AG08396 (cell line): ENCODE data around the gene DRD2.

Experiments used
- DNase-seq: peaks from one replicate; pipeline ENCODE4 v3.0.0; 2012; ENCODE audit warnings: low spot score, mixed read lengths

Gene DRD2

GRCh38 chr11:113444502-113445123 is 30.6 kb downstream of the DRD2 start:
- no peak for DNase-seq

GRCh38 chr11:113440816-113441215 is 34.4 kb downstream of the DRD2 start:
- no peak for DNase-seq

- DNase-seq = no peak
Observed at GRCh38 chr11:113436672-113437252, 38.4 kb downstream of the DRD2 start.

GRCh38 chr11:113435190-113435968 is 39.8 kb downstream of the DRD2 start:
- no peak for DNase-seq

GRCh38 chr11:113431746-113432145 is 43.5 kb downstream of the DRD2 start:
- DNase-seq = no peak

- no peak for DNase-seq
Observed at GRCh38 chr11:113426686-113427085, 48.5 kb downstream of the DRD2 start.

- no peak for DNase-seq
Observed at GRCh38 chr11:113420808-113421207, 54.4 kb downstream of the DRD2 start.

GRCh38 chr11:113419454-113420003 is 55.7 kb downstream of the DRD2 start:
- no peak for DNase-seq

GRCh38 chr11:113417428-113417827 is 57.8 kb downstream of the DRD2 start:
- no peak for DNase-seq

GRCh38 chr11:113415343-113415742 is 59.9 kb downstream of the DRD2 start:
- DNase-seq = no peak

GRCh38 chr11:113412675-113413074 is 62.5 kb downstream of the DRD2 start:
- DNase-seq = no peak

- DNase-seq = no peak
Observed at GRCh38 chr11:113411536-113411935, 63.7 kb downstream of the DRD2 start.

GRCh38 chr11:113410414-113411135 is 64.6 kb downstream of the DRD2 start:
- no peak for DNase-seq

GRCh38 chr11:113409526-113409925 is 65.7 kb downstream of the DRD2 start:
- DNase-seq = no peak

GRCh38 chr11:113408887-113409286 is 66.3 kb downstream of the DRD2 start:
- no peak for DNase-seq

- DNase-seq = no peak
Observed at GRCh38 chr11:113408206-113408605, 67.0 kb downstream of the DRD2 start.

GRCh38 chr11:113407163-113407562 is 68.0 kb downstream of the DRD2 start:
- DNase-seq = no peak

- DNase-seq = no peak
Observed at GRCh38 chr11:113405724-113406478, 69.3 kb downstream of the DRD2 start.

- no peak for DNase-seq
Observed at GRCh38 chr11:113404859-113405430, 70.3 kb downstream of the DRD2 start.

- no peak for DNase-seq
Observed at GRCh38 chr11:113401718-113402117, 73.5 kb downstream of the DRD2 start.

- no peak for DNase-seq
Observed at GRCh38 chr11:113400631-113401230, 74.5 kb downstream of the DRD2 start.
